Subcutaneous abdominal adipose tissue (tissue), 5 donors: ENCODE measurements around the gene LDLRAD3.
"Not testable (repeated sequence)": the region's sequence is repeated elsewhere in the genome, so short reads cannot be mapped to it uniquely, and the experiment has no call there.

Experiments
- H3K27ac ChIP-seq: one replicate; pipeline ENCODE4 v1.7.0; 2013; ENCODE audit warnings: low read depth, mild to moderate bottlenecking, inconsistent platforms, low read length, moderate library complexity
- H3K27me3 ChIP-seq, 5 donors: one replicate each; pipeline ENCODE4 v1.7.0; 2013; ENCODE audit warnings: low read length in 5 of 5, inconsistent platforms in 1 of 5; ENCODE audit not compliant: control insufficient read depth in 5 of 5, insufficient read depth in 4 of 5
- H3K36me3 ChIP-seq, 5 donors: one replicate each; pipeline ENCODE4 v1.7.0; 2013; ENCODE audit warnings: low read length in 5 of 5; ENCODE audit not compliant: control insufficient read depth in 5 of 5, insufficient read depth in 5 of 5
- H3K4me1 ChIP-seq, 5 donors: one replicate each; pipeline ENCODE4 v1.7.0; 2013; ENCODE audit warnings: low read length in 5 of 5, mild to moderate bottlenecking in 3 of 5, moderate library complexity in 1 of 5; ENCODE audit not compliant: control insufficient read depth in 5 of 5, insufficient read depth in 5 of 5
- H3K4me3 ChIP-seq, 5 donors: one replicate each; pipeline ENCODE4 v1.7.0; 2013; ENCODE audit warnings: low read length in 5 of 5, low read depth in 1 of 5
- H3K9ac ChIP-seq, 5 donors: one replicate each; pipeline ENCODE4 v1.7.0; 2013; ENCODE audit warnings: low read length in 5 of 5, mild to moderate bottlenecking in 4 of 5, moderate library complexity in 3 of 5
- H3K9me3 ChIP-seq, 5 donors: one replicate each; pipeline ENCODE4 v1.7.0; 2013; ENCODE audit warnings: low read length in 5 of 5; ENCODE audit not compliant: control insufficient read depth in 5 of 5
- donor health status: healthy.
- donor health status: healthy.
- donor health status: healthy.
- donor health status: healthy.
- donor health status: healthy.

Gene LDLRAD3

GRCh38 chr11:36034551-36035331 lies 90.9 kb downstream of the LDLRAD3 start:
- no peak overlapping the region for H3K9ac ChIP-seq
- no peak overlapping the region for H3K4me3 ChIP-seq
- H3K36me3 ChIP-seq = no peaks in the 10 kb centered on the region
- H3K4me1 ChIP-seq = peaks cover 8 to 39% (median 26%) of the 10 kb centered on the region in 5 donors
- H3K9me3 ChIP-seq = no peaks in the 10 kb centered on the region
- H3K27me3 ChIP-seq = no peaks in the 10 kb centered on the region
- no peak overlapping the region for H3K27ac ChIP-seq

- H3K4me1 ChIP-seq = peaks cover 7 to 39% (median 20%) of the 10 kb centered on the region in 5 donors
- no peaks in the 10 kb centered on the region for H3K27me3 ChIP-seq
- no peaks in the 10 kb centered on the region for H3K36me3 ChIP-seq
- H3K4me3 ChIP-seq = no peak overlapping the region
- no peak overlapping the region for H3K27ac ChIP-seq
- H3K9ac ChIP-seq = no peak overlapping the region
- no peaks in the 10 kb centered on the region for H3K9me3 ChIP-seq
These were observed 91.6 kb downstream of the LDLRAD3 start for GRCh38 chr11:36035454-36035853.

GRCh38 chr11:36035999-36036398 lies 92.1 kb downstream of the LDLRAD3 start:
- Histone ChIP-seq H3K27ac (no peak overlapping the region), H3K27me3 (no peaks in the 10 kb centered on the region), H3K4me1 (peaks cover 4 to 38% (median 16%) of the 10 kb centered on the region in 5 donors), H3K9me3 (no peaks in the 10 kb centered on the region), H3K36me3 (no peaks in the 10 kb centered on the region), H3K4me3 (no peak overlapping the region), H3K9ac (no peak overlapping the region)

GRCh38 chr11:36037031-36037430 lies 93.2 kb downstream of the LDLRAD3 start:
- H3K27ac ChIP-seq = no peak overlapping the region
- H3K27me3 ChIP-seq = no peaks in the 10 kb centered on the region

GRCh38 chr11:36038541-36038940 lies 94.7 kb downstream of the LDLRAD3 start:
- Histone ChIP-seq H3K4me1 (peaks cover 2 to 39% (median 9%) of the 10 kb centered on the region in 5 donors), H3K4me3 (no peak overlapping the region), H3K9ac (no peak overlapping the region), H3K9me3 (no peaks in the 10 kb centered on the region), H3K27ac (no peak overlapping the region), H3K36me3 (no peaks in the 10 kb centered on the region), H3K27me3 (no peaks in the 10 kb centered on the region)

More at GRCh38 chr11:36037031-36037430, 93.2 kb downstream of the LDLRAD3 start:
- no peaks in the 10 kb centered on the region for H3K9me3 ChIP-seq
- no peak overlapping the region for H3K4me3 ChIP-seq
- H3K9ac ChIP-seq = no peak overlapping the region
- no peaks in the 10 kb centered on the region for H3K36me3 ChIP-seq
- peaks cover 2 to 39% (median 9%) of the 10 kb centered on the region in 5 donors for H3K4me1 ChIP-seq

GRCh38 chr11:36039471-36039870 lies 95.6 kb downstream of the LDLRAD3 start:
- Histone ChIP-seq H3K4me1 (peaks cover 2 to 39% (median 9%) of the 10 kb centered on the region in 5 donors), H3K9ac (no peak overlapping the region), H3K9me3 (no peaks in the 10 kb centered on the region), H3K27me3 (no peaks in the 10 kb centered on the region), H3K4me3 (no peak overlapping the region), H3K36me3 (no peaks in the 10 kb centered on the region), H3K27ac (no peak overlapping the region)

GRCh38 chr11:36041988-36042611 lies 98.2 kb downstream of the LDLRAD3 start:
- H3K4me3 ChIP-seq = no peak overlapping the region
- H3K27ac ChIP-seq = no peak overlapping the region
- no peaks in the 10 kb centered on the region for H3K36me3 ChIP-seq
- H3K27me3 ChIP-seq = no peaks in the 10 kb centered on the region
- peaks cover 2 to 35% (median 5%) of the 10 kb centered on the region in 5 donors for H3K4me1 ChIP-seq
- H3K9ac ChIP-seq = no peak overlapping the region
- H3K9me3 ChIP-seq = no peaks in the 10 kb centered on the region

- peaks cover 0 to 21% (median 0%) of the 10 kb centered on the region in 5 donors for H3K4me1 ChIP-seq
- no peak overlapping the region for H3K9ac ChIP-seq
- no peaks in the 10 kb centered on the region for H3K9me3 ChIP-seq
- H3K27me3 ChIP-seq = no peaks in the 10 kb centered on the region
- H3K4me3 ChIP-seq = no peak overlapping the region
- no peak overlapping the region for H3K27ac ChIP-seq
- no peaks in the 10 kb centered on the region for H3K36me3 ChIP-seq
These were observed 100.8 kb downstream of the LDLRAD3 start for GRCh38 chr11:36044636-36045035.

GRCh38 chr11:36045945-36046344 lies 102.1 kb downstream of the LDLRAD3 start:
- H3K4me3 ChIP-seq, H3K9ac ChIP-seq, H3K27ac ChIP-seq, H3K27me3 ChIP-seq, H3K9me3 ChIP-seq, H3K36me3 ChIP-seq: not testable (repeated sequence)
- H3K4me1 ChIP-seq = peaks cover 0 to 10% (median 0%) of the 10 kb centered on the region in 5 donors

GRCh38 chr11:36046932-36047331 lies 103.1 kb downstream of the LDLRAD3 start:
- Histone ChIP-seq H3K4me1 (peaks cover 0 to under 1% (median 0%) of the 10 kb centered on the region in 5 donors), H3K36me3 (no peaks in the 10 kb centered on the region), H3K4me3 (no peak overlapping the region), H3K27ac (no peak overlapping the region), H3K27me3 (no peaks in the 10 kb centered on the region), H3K9ac (no peak overlapping the region), H3K9me3 (no peaks in the 10 kb centered on the region)
